Stimulated activated naive CD4-positive, alpha-beta T cell treated with Interleukin-2 at 50 U/mL for 16 hours (primary cell): ENCODE data around the gene DNAJC15.

Experiments
- DNase-seq: peaks from one replicate; lab custom pipeline; 2025; lab: John Stamatoyannopoulos, UW

The DNAJC15 gene

GRCh38 chr13:43127103-43127798 lies 103.9 kb downstream of the DNAJC15 start:
- DNase-seq = no peak

GRCh38 chr13:43127827-43128226 lies 104.4 kb downstream of the DNAJC15 start:
- DNase-seq = no peak

GRCh38 chr13:43128504-43128961 lies 105.1 kb downstream of the DNAJC15 start:
- no peak for DNase-seq

- DNase-seq = no peak
These were observed 105.7 kb downstream of the DNAJC15 start for GRCh38 chr13:43129066-43129465.

GRCh38 chr13:43129511-43130110 lies 106.2 kb downstream of the DNAJC15 start:
- DNase-seq = no peak

- DNase-seq = no peak
These were observed 108.9 kb downstream of the DNAJC15 start for GRCh38 chr13:43132257-43132656.

GRCh38 chr13:43132911-43133310 lies 109.5 kb downstream of the DNAJC15 start:
- DNase-seq = no peak

- no peak for DNase-seq
These were observed 110.4 kb downstream of the DNAJC15 start for GRCh38 chr13:43133792-43134191.

GRCh38 chr13:43134868-43135267 lies 111.5 kb downstream of the DNAJC15 start:
- no peak for DNase-seq

GRCh38 chr13:43135516-43135915 lies 112.1 kb downstream of the DNAJC15 start:
- no peak for DNase-seq

GRCh38 chr13:43136920-43137575 lies 113.7 kb downstream of the DNAJC15 start:
- DNase-seq = no peak

- DNase-seq = no peak
These were observed 115.8 kb downstream of the DNAJC15 start for GRCh38 chr13:43139211-43139610.

- DNase-seq = no peak
These were observed 116.5 kb downstream of the DNAJC15 start for GRCh38 chr13:43139921-43140320.

GRCh38 chr13:43140985-43141384 lies 117.6 kb downstream of the DNAJC15 start:
- no peak for DNase-seq

- DNase-seq = no peak
These were observed 118.3 kb downstream of the DNAJC15 start for GRCh38 chr13:43141685-43142084.

GRCh38 chr13:43143591-43143990 lies 120.2 kb downstream of the DNAJC15 start:
- DNase-seq = no peak

GRCh38 chr13:43145534-43146196 lies 122.3 kb downstream of the DNAJC15 start:
- DNase-seq = no peak

GRCh38 chr13:43146400-43146799 lies 123.0 kb downstream of the DNAJC15 start:
- no peak for DNase-seq

GRCh38 chr13:43150369-43151207 lies 127.2 kb downstream of the DNAJC15 start:
- DNase-seq = no peak

- no peak for DNase-seq
These were observed 130.2 kb downstream of the DNAJC15 start for GRCh38 chr13:43153436-43154090.

- no peak for DNase-seq
These were observed 130.8 kb downstream of the DNAJC15 start for GRCh38 chr13:43154156-43154651.
